Stimulated activated CD4-positive, alpha-beta T cell treated with anti-CD3 and anti-CD28 coated beads, Interleukin-1b, Interleukin-23, amount 100 ng/mL, for 48 hours (primary cell): ENCODE measurements around the gene ALK.

Experiments used
- DNase-seq: peaks from one replicate; pipeline ENCODE4 v3.0.0-alpha.2; 2020

ALK gene

DNA sequence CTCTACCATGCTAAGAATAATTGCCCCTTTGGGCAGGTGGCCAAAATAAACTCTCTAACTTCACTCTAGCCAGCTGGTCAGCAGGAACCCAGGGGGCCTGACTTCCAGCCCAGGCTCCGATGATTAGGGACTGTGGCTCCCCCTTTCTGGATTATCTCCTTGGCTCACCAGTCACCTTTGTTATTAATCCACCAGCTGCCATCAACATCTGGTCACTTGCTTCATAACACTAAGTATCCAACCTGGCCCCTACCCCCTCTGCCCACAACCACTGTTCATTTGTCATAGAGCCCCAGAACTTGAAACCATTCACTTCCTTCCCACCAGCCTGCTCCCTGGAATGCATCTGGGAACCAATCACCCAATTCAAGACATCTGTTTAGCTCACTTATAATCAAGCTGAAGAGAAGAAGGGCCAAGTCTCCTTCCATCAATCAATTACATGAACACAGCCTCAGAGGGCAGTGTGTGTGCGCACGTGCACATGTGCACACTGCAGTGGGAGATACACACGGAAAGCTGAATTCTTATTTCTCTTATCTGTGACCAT is 215.1 kb downstream of the ALK start:
- DNase-seq, result no peak

DNA sequence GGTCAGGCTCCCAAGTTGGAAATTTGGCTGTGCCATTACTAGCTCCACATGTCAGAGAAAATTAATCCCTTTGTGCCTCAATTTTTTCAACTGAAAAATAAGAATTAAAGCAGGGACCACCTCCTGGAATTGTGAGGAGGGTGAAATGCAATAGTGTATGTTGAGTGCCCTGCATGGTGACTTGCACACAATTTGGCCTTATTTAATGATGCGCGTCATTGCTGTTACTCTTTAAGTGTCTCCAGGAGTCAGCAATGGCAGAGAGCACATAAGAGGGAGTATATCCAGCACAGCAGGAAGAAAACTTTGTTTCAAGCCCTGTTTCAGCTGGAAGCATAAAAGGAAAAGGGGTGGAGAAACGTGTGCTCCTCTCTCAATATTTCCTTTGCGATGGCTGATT is 215.8 kb downstream of the ALK start:
- DNase-seq, result no peak

DNA sequence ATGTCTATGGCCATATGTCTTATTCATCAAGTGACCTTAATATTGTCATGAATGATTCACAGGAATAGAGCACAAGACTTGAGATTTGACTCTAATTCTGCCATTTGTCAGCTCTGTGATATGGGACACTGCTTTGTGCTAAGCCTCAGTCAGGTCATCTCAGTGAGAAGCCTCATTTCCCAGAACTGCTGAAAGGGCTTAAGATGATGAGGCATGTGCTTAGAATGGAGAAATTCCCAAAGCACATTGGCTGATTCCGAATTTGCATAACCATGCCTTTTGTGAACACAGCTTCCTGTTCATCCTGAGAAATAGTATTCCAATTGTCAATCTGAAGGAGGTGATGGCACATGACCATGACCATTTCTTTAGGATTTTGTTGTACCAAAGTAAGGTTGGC is 218.1 kb downstream of the ALK start:
- DNase-seq, result no peak

DNA sequence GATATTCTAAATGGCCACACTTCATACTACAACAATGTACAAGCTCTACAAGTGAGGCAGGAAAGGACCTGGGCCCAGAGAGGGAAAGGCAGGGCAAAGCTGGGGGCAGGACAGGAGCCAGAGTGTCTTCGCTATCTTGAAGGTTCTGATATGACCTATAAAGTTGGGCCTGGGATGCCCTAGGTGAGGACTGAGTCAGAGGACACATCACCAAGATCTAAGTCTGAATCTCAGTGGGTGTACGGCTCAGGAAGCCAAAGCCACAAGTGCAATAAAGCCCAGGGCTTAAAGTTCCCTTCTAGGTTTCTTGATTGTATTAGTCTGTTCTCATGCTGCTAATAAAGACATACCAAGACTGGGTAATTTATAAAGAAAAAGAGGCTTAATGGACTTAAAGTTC is 219.1 kb downstream of the ALK start:
- DNase-seq, result no peak

DNA sequence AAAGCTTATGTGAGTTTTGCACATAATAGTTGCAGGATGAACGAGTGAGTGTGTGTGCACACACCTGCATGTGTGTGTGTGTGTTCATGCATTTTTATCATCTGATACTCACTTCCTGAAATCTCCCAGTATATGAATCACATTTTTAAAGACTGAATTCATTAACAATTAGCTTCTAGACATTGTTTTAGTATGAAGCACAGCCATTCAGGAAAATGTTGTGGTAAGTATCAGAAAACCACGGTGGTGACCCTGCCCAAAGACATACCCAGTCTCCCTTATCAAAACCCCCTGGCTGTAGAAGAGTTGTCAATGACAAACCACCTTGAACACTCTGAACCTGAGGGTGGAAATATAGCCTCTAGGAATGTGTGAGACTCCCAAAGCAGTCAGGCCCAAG is 220.8 kb downstream of the ALK start:
- no peak for DNase-seq

DNA sequence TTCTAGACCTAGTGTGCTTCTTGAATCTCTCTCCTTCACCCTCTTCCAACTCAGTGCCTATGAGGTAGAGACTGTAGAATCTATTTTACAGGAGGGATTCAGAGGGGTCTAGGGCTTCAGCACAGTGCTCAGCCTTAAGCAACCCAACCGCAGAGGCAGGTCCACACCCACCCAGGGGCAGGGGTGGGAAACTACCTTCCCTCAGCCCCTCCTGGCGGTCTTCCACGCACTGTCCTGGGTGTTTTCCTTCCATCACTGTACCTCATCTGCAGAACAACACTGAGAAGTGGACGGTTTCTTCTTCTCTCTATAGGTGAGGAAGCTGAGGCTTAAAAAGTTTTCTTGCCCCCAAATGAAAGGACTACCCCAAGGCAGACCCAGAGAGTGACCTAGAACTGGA is 222.3 kb downstream of the ALK start:
- no peak for DNase-seq

DNA sequence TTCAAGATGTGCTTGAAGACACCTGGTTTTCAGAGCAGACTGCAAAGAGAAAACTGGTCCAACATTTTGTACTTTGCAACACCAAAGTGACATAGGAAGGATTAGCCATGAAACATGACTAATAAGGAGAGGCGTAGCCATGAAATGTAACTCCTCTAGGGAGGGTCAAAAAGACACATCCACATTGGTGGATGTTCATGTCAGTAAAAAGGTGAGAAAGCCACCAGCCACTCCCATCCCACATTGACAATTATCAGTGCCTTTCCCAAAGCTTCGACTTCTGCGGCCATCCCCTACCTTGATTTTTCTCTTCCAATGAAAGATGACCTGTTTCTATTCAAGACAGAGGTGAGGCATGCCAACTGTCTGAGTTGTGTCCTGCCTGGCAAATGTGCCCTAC is 223.2 kb downstream of the ALK start:
- DNase-seq, result no peak

DNA sequence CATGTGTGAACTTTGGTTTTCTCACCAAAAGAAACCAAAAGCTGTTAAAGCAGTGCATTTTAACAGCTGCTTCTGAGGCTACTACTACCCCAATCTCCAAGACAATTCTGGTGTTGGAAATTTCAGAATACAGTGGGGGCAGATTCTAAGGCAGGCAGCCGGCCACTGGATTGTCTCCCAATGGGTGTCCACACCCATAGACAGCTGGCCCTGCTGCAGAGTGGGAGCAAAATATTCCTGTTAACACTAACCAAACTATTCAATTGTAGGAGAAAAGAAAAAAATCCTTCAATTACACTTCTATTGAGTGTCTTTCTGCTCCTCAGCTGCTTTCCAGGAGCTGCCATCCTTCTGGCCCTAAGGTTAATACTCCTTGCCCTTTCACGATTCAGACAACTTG is 223.7 kb downstream of the ALK start:
- no peak for DNase-seq

DNA sequence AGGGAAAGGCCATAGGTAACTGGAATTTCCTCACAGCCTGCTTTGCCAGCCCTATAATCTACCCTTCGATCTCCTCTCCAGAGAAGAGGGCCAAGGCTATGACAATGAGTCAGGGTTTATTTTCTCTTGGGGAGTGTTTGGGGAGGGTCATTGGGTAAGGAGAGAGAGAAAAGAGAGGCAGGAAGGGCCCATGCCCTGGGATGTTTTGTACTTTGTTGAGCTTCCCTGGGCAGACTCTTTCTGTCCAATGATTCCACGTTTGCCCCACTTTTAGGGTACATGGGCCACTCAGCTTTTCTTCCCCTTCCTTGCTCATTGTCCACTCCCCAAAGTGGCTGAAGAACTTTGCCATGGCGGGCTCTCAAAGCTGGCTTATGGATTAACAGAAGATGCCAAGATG is 224.2 kb downstream of the ALK start:
- no peak for DNase-seq

DNA sequence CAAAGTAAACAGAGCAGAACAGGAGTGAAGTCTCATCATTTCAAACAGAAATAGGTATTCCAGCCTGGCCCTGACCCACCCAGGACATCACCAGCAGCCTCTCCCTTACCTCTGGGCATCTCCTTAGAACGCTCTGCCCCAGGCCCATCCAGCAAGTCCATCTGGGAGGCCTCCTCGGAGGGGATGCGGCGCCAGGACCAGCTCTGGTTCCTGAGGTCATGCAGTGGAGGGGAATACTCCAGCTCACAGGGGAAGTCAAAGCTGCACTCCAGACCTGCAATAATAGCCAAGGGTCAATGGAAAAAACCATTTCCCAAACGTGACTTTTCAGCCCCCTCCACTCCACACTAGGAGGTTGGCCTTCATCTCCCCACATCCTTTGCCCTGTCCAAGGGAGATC is 226.6 kb downstream of the ALK start:
- no peak for DNase-seq

DNA sequence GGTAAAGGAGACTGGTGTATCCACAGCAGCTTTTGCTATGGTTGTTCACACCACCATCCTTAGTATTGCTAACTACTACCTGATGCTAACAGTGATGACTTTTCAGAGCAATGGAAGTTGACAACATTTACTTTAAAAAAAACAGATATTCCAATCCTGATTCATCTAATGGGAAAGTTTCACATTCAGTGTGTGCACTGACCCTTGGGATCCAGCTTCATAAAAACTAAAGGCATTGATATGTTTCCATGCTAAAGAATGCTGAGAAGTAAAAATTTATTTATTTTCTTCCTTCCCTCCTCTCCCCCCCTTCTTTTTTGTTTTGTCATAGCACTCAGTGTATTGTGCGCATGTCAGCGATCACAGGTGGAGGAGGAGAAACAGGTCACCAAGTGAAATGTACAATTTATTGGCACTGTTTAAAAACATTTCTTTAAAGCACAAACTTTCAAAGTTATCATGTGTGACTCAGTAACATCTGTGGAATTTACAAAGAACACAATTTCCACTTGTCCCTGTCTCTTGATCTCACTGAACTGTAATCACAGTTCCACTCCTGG is 229.9 kb downstream of the ALK start:
- no peak for DNase-seq

DNA sequence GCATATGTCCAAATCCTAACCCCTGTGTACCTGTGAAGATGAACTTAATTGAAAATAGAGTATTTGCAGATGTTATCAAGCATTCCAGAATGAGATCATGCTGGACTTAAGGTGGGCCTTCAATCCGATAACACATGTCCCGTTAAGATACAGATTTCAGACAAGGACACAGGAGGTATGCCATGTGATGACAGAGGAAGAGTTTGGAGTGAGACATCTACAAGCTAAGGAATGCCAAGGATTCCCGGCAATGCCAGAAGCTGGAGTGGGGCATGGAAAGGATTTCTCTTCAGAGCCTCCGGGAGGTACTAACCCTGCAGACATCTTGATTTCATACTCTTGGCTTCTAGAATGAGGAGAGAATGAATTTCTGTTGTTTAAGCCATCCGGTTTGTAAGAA is 231.7 kb downstream of the ALK start:
- no peak for DNase-seq

DNA sequence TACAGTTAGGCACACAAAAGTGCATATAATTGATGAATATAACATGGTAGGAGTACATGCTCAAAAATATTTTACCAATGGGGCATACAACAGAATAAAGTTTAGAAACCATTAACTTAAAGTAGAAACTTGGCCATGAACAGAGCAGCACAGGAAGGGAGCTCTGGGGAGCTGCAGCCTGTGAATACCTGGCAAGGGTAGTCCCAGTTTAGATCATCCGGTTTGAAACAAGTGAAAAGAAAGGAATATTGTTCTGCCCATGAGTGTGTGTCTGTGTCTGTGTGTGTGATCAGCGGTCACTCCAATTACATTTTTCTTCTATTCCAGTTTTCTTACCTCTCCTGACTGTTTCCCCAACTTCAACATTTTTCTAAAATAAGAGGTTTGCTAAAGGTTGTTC is 233.0 kb downstream of the ALK start:
- DNase-seq, result no peak

DNA sequence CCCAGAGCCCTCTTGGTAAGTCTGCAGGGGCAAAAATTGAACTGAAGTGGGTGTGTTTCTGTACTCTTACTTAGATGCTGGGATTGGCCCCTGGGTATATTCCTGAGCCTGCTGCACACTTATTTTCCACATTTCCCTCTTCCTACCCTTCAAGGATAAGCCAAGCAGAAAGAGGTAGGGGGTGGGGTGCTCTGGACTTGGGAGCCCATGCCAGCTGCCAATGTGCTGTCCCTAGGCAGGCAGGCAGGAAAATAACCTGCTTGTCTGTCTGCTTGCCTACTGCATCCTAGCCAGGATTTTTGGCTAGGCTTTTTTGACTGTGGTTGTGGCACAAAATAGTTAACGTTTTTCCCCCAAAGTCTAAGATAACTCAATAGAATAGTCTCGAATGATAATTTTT is 234.3 kb downstream of the ALK start:
- DNase-seq, result no peak

DNA sequence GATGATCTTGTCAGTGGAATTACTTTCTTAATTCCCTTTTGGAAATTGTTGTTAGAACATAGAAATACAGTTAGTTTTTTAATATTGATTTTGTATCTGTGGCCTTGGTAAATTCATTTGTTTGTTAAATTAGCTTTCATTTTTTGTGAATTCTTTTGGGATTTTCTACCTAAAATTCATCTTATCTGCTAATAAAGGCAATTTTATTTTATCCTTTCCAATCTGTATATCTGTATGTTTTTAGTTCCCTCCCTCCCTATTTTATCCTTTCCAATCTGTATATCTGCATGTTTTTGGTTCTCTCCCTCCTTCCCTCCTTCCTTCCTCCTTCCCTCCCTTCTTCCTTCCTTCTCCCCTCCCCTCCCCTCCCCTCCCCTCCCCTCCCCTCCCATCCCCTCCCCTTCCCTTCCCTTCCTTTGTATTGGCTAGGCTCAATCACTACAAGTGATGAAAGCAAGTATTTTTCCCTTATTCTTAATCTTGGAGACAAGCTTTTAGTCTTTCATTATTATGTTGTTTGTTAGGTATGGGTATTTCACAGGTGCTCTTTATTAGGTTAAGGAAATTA is 244.4 kb downstream of the ALK start:
- DNase-seq, result no peak

DNA sequence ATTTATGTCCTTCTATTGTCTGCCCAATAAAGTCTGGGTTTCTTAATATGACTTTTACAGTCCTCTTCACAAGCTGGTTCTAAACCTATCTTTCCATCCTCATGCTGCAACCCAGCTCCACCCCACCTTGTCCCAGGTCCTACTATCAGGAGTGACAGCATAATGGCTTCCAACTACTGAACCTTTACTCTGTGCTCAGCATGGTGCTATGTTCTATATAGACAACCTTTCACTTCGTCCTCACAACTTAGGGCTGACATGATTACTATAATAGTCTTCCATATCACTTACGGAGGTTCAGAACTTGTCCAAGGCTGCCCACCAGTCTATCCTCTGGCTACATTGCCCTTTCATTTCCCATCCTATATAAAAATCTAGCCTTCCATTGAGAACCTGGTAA is 256.8 kb downstream of the ALK start:
- DNase-seq, result no peak

DNA sequence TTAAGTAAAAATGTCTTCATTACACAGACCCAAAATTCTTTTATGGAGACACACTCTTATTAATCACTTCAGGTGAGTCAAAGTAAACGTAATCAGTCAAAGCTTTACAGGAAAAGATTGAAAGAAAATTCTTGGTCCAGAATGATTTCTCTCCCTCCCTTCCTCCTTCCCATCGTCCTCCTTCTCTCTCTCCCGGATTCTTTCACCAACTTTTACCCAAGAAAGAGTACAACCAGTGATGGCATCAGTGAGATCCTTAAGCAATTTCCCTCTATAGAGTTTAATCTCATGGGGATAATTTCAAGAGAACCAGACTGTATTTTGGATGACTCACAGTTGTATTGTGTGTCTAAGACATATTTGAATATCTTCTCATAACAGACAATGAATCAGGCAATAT is 258.1 kb downstream of the ALK start:
- DNase-seq, result no peak

DNA sequence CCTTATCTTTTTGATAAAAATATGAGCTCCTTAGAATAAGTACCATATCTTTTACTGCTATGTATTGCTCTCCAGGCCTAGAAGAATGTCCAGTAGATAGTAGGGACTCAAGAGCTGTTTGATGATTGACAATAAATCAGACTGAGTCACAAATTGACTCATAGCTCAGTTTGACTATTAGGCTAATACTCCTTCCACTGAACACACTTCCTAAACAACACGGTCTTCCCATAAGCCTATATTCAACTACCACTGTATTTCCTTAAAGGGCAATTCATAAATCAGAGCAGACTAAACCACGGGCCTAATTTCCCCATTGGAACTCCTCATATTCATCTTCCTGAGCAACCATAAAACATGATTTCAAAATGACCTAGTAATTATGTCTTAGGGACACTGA is 258.5 kb downstream of the ALK start:
- no peak for DNase-seq

DNA sequence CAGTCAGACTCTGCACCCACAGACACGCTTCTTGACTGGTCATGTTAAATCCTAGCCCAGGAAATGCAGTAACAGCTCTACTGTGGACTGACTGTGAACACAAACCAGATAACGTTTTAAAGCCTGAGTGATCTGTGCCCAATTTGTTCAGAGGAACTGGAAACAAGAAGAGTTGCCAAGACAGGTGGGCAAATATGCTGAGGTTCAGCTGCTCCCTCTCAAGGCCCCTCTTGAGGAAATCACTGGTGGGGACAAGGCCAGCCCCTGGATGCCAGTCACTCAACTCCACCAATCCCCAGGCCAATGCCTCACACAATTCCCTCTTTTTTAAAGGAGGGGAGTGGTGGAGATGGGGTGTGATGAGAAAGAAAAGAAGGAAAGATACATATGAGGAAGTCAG is 261.2 kb downstream of the ALK start:
- DNase-seq, result no peak

DNA sequence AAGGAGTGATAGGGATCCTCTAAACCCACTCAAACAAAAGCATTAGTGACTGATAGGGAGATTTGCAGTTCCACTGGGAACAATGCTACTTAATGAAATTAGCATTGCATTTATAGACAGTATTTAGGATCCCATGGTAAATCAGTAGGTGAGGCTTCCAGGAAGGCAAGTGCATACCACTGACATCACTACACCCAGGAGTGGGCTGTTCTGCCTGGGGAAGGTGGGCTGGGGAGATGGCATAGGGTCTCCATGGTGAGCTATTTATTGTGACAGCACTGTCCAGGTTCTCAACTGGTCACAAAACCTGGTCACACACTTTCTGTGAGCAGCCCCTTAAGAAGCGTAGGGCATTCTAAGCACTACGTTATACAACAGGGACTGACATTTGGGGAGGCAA is 262.2 kb downstream of the ALK start:
- no peak for DNase-seq

DNA sequence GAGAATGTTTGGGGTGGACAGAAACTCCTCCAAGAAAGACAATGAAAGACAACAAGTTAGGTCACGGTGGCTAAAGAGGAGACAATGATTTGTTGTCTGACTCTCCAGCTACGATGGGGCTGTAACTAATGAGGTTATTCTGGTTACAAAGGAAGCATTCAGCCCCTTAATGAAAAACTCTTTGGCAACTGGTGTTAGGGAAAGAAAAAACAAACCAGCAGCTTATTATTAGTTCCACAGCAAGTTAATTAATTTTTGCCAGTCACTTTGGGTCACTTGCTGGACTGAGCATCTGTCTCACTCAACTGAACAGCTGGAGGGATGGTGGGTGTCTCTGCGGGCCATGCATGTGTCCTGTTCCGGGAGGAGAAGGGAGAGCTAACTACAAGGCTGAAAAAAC is 263.7 kb downstream of the ALK start:
- DNase-seq, result no peak

DNA sequence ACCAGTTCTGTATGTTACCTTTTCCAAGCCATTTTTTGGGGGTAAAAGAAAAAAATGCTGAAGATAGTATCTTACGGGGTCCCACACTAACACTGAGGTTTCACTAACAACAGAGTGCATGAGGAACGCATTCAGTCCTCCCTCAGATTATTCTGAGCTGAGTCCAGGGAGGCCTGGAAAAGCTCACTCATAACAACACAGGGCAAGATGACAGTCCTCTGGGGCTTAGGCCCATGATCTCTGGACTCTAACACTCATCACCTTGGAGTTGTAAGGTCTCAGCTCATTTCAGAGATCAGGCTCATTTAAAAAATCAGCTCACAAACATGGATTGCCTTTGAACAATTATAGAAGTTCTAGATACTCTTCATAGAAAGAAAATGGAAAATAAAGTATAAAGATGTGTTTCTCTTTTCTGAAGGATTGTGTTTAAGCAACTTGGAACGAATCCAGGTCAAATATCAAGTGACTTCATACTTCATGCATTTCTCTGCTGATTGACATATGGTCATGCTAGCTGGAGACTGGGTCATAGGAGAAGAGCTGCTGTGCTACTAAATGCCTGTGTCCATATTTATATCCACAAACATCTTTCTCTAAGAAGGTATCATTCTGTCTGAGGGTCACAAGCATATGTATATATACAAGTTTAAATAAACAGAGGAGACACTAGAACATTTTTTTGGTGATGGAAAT is 265.8 kb downstream of the ALK start:
- DNase-seq, result no peak

DNA sequence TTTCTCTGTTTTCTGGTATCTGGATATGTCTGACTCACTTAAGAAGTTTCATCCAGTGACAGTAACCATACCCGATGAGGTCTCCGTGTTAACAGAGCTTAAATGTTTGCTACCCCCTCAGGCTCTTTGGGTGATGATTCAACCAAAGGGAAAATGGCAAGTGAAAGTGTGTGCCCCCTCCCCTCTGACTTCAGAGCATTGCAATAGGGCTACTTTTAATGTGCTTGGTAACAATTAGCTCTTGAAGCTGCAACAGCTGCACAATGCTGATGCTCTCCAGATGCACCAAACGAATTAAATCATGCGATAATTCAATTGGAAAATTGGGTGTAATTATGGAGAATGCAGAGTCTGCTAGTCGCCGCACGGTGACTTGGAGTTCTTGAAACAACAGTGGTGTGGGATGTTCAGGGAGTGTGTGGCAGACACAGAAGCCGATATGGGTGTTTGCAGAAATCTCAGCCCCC is 270.7 kb downstream of the ALK start:
- no peak for DNase-seq

DNA sequence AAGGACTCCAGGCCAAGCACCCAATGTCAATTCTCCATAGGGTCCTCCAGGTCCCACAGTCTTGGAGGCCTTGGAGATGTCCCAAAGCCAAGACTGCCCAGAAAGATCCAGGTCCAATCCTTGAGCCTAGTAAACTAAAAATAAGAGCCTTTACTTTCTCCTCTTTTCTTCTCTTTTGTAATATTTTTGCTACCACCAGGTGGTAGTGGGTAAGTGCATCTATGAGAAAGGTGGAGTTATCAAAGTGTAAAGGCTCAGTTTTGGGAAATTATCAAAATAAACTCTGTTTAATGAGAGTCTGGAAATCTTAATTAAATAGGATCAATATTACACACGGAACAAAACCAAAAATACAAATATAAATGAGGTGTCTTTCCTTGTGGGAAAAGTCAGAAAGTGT is 276.4 kb downstream of the ALK start:
- no peak for DNase-seq

DNA sequence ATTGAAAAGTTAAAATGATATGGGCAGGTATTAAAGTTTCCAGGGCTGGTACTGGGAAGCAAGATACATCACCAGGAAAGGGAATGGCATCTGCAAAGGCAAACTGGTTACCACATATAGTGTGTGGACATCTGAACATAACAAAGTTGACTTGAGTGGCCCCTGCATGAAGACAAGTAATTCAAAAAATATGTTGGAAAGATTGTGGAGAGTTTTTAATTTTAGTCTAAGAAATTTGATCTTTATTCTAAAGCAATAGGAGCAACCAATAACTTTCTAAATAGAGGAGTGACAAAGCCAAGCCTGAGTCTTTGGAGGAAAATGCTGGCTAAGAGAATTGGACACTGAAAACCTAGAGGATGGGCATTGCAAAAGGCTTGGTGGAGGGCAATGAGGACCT is 278.2 kb downstream of the ALK start:
- no peak for DNase-seq
